ENCODE results near the gene DDR1.
A peak's percentile ranks its signal among the peaks of the same experiment; 100 is the strongest.
"Not testable (repeated sequence)": the region's sequence is repeated elsewhere in the genome, so short reads cannot be mapped to it uniquely, and the experiment has no call there.

Gene DDR1

GRCh38 chr6:30854285-30855040, 29.9 kb upstream of the DDR1 start:
- no peak for DNase-seq (ENCODE audit: low read depth)

- no peak for DNase-seq (ENCODE audit: low read depth)
These were observed 28.8 kb upstream of the DDR1 start for GRCh38 chr6:30855429-30856075.

- DNase-seq (ENCODE audit: low read depth): no peak
These were observed 27.2 kb upstream of the DDR1 start for GRCh38 chr6:30857112-30857511.

GRCh38 chr6:30857549-30857948, 26.8 kb upstream of the DDR1 start:
- DNase-seq (ENCODE audit: low read depth): no peak

- not testable (repeated sequence) for DNase-seq (ENCODE audit: low read depth)
These were observed 24.6 kb upstream of the DDR1 start for GRCh38 chr6:30859726-30860125.

- no peak for DNase-seq (ENCODE audit: low read depth)
These were observed 22.9 kb upstream of the DDR1 start for GRCh38 chr6:30861257-30862048.

- DNase-seq (ENCODE audit: low read depth): no peak
These were observed 22.0 kb upstream of the DDR1 start for GRCh38 chr6:30862156-30862875.

- DNase-seq (ENCODE audit: low read depth): no peak
These were observed 20.0 kb upstream of the DDR1 start for GRCh38 chr6:30864325-30864724.

- DNase-seq (ENCODE audit: low read depth): not testable (repeated sequence)
These were observed 15.0 kb upstream of the DDR1 start for GRCh38 chr6:30869241-30869749.

GRCh38 chr6:30870546-30870945, 13.8 kb upstream of the DDR1 start:
- no peak for DNase-seq (ENCODE audit: low read depth)

GRCh38 chr6:30871592-30872183, 12.6 kb upstream of the DDR1 start:
- no peak for DNase-seq (ENCODE audit: low read depth)

GRCh38 chr6:30873137-30873640, 11.1 kb upstream of the DDR1 start:
- no peak for DNase-seq (ENCODE audit: low read depth)

GRCh38 chr6:30873795-30874194, 10.5 kb upstream of the DDR1 start:
- not testable (repeated sequence) for DNase-seq (ENCODE audit: low read depth)

- DNase-seq (ENCODE audit: low read depth): no peak
These were observed 8.9 kb upstream of the DDR1 start for GRCh38 chr6:30875244-30876038.

GRCh38 chr6:30876039-30876730, 8.1 kb upstream of the DDR1 start:
- DNase-seq (ENCODE audit: low read depth): peak; percentile 75

GRCh38 chr6:30877419-30878262, 6.7 kb upstream of the DDR1 start:
- peak; percentile 84 for DNase-seq (ENCODE audit: low read depth)

- DNase-seq (ENCODE audit: low read depth): no peak
These were observed 4.5 kb upstream of the DDR1 start for GRCh38 chr6:30879684-30880427.

GRCh38 chr6:30880698-30881252, 3.5 kb upstream of the DDR1 start:
- DNase-seq (ENCODE audit: low read depth): no peak

Data from fibroblast of gingiva (primary cell).